HepG2 (cell line): ENCODE data around the gene ATP6V0E1. TPM values are rescaled to one million over a fixed set of nuclear protein-coding genes. Genes with fewer than 3 reads are reported as not detected.

Experiments used
- ARNTL ChIP-seq: sonication (generic); formaldehyde crosslinking; IDR thresholded peaks from 2 replicates; pipeline ENCODE4 v1.4.0; 2020; ENCODE audit warnings: mild to moderate bottlenecking, missing genetic modification reagents
- ATF2 ChIP-seq: sonication (generic); formaldehyde crosslinking; IDR thresholded peaks from 2 replicates; pipeline ENCODE4 v1.4.0; 2020; ENCODE audit warnings: missing genetic modification reagents
- BCL6 ChIP-seq: IDR thresholded peaks from 2 replicates; pipeline ENCODE4 v1.6.1; 2016; ENCODE audit warnings: missing genetic modification reagents, missing compliant biosample characterization
- CBX1 ChIP-seq: IDR thresholded peaks from one replicate; pipeline ENCODE4 v1.6.1; 2016; ENCODE audit warnings: antibody characterized with exemption, low read depth
- CCDC6 ChIP-seq: sonication (generic); formaldehyde crosslinking; IDR thresholded peaks from 2 replicates; pipeline ENCODE4 v1.8.1; 2022; ENCODE audit warnings: mild to moderate bottlenecking, missing genetic modification reagents, moderate library complexity
- CEBPG ChIP-seq: IDR thresholded peaks from 2 replicates; pipeline ENCODE4 v1.6.1; 2016
- CREM ChIP-seq, 2 experiments: sonication (generic) in 1 of 2; formaldehyde crosslinking in 1 of 2; IDR thresholded peaks; 2 replicates each; pipeline versions ENCODE4 v1.4.0 to v1.6.1; 2016 to 2020; ENCODE audit warnings: antibody characterized with exemption in 1 of 2, mild to moderate bottlenecking in 1 of 2, missing genetic modification reagents in 1 of 2
- DMAP1 ChIP-seq: IDR thresholded peaks from 2 replicates; pipeline ENCODE4 v1.6.1; 2016
- FOXJ3 ChIP-seq: sonication (generic); formaldehyde crosslinking; IDR thresholded peaks from 2 replicates; pipeline ENCODE4 v1.4.0; 2020; ENCODE audit warnings: missing genetic modification reagents, mild to moderate bottlenecking, borderline replicate concordance
- FOXP4 ChIP-seq: sonication (generic); formaldehyde crosslinking; IDR thresholded peaks from 2 replicates; pipeline ENCODE4 v1.4.0; 2020; ENCODE audit warnings: missing genetic modification reagents
- HMGA1 ChIP-seq: sonication (generic); formaldehyde crosslinking; conservative IDR thresholded peaks from 2 replicates; pipeline ENCODE4 v1.4.0; 2020; ENCODE audit warnings: missing genetic modification reagents
- HMGXB4 ChIP-seq, 2 experiments: sonication (generic) in 1 of 2; formaldehyde crosslinking in 1 of 2; IDR thresholded peaks; 2 replicates each; pipeline versions ENCODE4 v1.4.0 to v1.6.1; 2018 to 2020; ENCODE audit warnings: missing genetic modification reagents in 2 of 2, borderline replicate concordance in 1 of 2, low read depth in 1 of 2, mild to moderate bottlenecking in 1 of 2, missing biosample characterization in 1 of 2
- KDM5A ChIP-seq: fragments of 200-600 bp; sonication (generic); IDR thresholded peaks from 2 replicates; pipeline ENCODE4 v1.7.0; 2018; ENCODE audit warnings: antibody characterized with exemption, mild to moderate bottlenecking, low read length, borderline replicate concordance
- SIX1 ChIP-seq: sonication (generic); formaldehyde crosslinking; IDR thresholded peaks from 2 replicates; pipeline ENCODE4 v1.4.0; 2020; ENCODE audit warnings: missing genetic modification reagents, borderline replicate concordance
- SYNCRIP ChIP-seq: fragments of 200-400 bp; formaldehyde crosslinking; IDR thresholded peaks from 2 replicates; pipeline ENCODE4 v1.6.1; 2018; ENCODE audit warnings: mild to moderate bottlenecking, low read depth, low read length; ENCODE audit not compliant: insufficient read depth
- THAP11 ChIP-seq: IDR thresholded peaks from 2 replicates; pipeline ENCODE4 v1.6.1; 2016; ENCODE audit warnings: missing biosample characterization, missing genetic modification reagents
- polyA plus RNA-seq, 8 experiments: library from polyadenylated mRNA; depleted of rRNA in 3 of 8; stranded (reverse) in 7 of 8; unstranded in 1 of 8; fragments of >200 nt; fragmentation: Illumina TruSeq in 4 of 8; extraction: Trizol in 4 of 8; gene quantifications; 2 replicates each; pipeline versions ENCODE4 v1.2.1 to v1.2.3, GENCODE V29; 2011 to 2016; ENCODE audit warnings: low read depth in 4 of 8, missing spikeins in 1 of 8, mixed read lengths in 1 of 8; ENCODE audit not compliant: insufficient read depth in 1 of 8
- total RNA-seq, 5 experiments: library from RNA; depleted of rRNA; stranded (reverse); fragments of >200 nt; fragmentation: Illumina TruSeq; extraction: Trizol; gene quantifications; 2 replicates each; pipeline ENCODE4 v1.2.3, GENCODE V29; 2016; ENCODE audit warnings: low read depth in 1 of 5
- TF ChIP-seq, protein P1 (sequence below): IDR thresholded peaks from 2 replicates; pipeline ENCODE4 v1.6.1; 2016; ENCODE audit warnings: missing genetic modification reagents, missing compliant biosample characterization
- TF ChIP-seq, protein P2 (sequence below): sonication (generic); formaldehyde crosslinking; IDR thresholded peaks from 2 replicates; pipeline ENCODE4 v1.4.0; 2020; ENCODE audit warnings: missing genetic modification reagents, mild to moderate bottlenecking, borderline replicate concordance
- TF ChIP-seq, protein P3 (sequence below): sonication (generic); formaldehyde crosslinking; IDR thresholded peaks from 2 replicates; pipeline ENCODE4 v1.5.0; 2020; ENCODE audit warnings: mild to moderate bottlenecking, missing genetic modification reagents, moderate library complexity

ATP6V0E1 gene
- total and polyA plus RNA-seq, 2 of the 13 experiments (the other 11 are each of a cell fraction or from before 2014, with no cell fraction given): 143 to 215 TPM

- no peak for TF ChIP-seq ATF2 (CRISPR knock-in tag)
- TF ChIP-seq SIX1 (CRISPR knock-in tag): peak; percentile 96
- TF ChIP-seq CEBPG (CRISPR knock-in tag): no peak
- peak; percentile 26; the same call in 1 of the 2 replicates for TF ChIP-seq CREM (IDR thresholded peaks at IDR 0.05)
- TF ChIP-seq CREM (CRISPR knock-in tag; IDR thresholded peaks at IDR 0.05): no peak
- no peak for TF ChIP-seq HMGA1 (CRISPR knock-in tag)
- 0 out of 2 replicates have a peak, but pooled peaks have one; percentile 23 for TF ChIP-seq CCDC6 (CRISPR knock-in tag)
- peak; percentile 45 for TF ChIP-seq BCL6
- TF ChIP-seq THAP11 (CRISPR knock-in tag): no peak; the same call in 1 of the 2 replicates
- no peak for TF ChIP-seq ARNTL (CRISPR knock-in tag)
- TF ChIP-seq CBX1: no peak
- TF ChIP-seq, protein P1, sequence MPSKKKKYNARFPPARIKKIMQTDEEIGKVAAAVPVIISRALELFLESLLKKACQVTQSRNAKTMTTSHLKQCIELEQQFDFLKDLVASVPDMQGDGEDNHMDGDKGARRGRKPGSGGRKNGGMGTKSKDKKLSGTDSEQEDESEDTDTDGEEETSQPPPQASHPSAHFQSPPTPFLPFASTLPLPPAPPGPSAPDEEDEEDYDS: 0 out of 2 replicates have a peak, but pooled peaks have one; percentile 35
- no peak for TF ChIP-seq KDM5A
- TF ChIP-seq, protein P2, sequence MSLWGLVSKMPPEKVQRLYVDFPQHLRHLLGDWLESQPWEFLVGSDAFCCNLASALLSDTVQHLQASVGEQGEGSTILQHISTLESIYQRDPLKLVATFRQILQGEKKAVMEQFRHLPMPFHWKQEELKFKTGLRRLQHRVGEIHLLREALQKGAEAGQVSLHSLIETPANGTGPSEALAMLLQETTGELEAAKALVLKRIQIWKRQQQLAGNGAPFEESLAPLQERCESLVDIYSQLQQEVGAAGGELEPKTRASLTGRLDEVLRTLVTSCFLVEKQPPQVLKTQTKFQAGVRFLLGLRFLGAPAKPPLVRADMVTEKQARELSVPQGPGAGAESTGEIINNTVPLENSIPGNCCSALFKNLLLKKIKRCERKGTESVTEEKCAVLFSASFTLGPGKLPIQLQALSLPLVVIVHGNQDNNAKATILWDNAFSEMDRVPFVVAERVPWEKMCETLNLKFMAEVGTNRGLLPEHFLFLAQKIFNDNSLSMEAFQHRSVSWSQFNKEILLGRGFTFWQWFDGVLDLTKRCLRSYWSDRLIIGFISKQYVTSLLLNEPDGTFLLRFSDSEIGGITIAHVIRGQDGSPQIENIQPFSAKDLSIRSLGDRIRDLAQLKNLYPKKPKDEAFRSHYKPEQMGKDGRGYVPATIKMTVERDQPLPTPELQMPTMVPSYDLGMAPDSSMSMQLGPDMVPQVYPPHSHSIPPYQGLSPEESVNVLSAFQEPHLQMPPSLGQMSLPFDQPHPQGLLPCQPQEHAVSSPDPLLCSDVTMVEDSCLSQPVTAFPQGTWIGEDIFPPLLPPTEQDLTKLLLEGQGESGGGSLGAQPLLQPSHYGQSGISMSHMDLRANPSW (CRISPR knock-in tag): 0 out of 2 replicates have a peak, but pooled peaks have one; percentile 38
- TF ChIP-seq HMGXB4 (CRISPR knock-in tag; IDR thresholded peaks at IDR 0.05; ENCODE audit: borderline replicate concordance in 1 of 2, low read depth in 1 of 2): 0 out of 4 replicates have a peak, but pooled peaks of 1 of the 2 experiments have one; percentile 16
- TF ChIP-seq FOXP4 (CRISPR knock-in tag): peak; percentile 42; the same call in 1 of the 2 replicates
- TF ChIP-seq, protein P3, sequence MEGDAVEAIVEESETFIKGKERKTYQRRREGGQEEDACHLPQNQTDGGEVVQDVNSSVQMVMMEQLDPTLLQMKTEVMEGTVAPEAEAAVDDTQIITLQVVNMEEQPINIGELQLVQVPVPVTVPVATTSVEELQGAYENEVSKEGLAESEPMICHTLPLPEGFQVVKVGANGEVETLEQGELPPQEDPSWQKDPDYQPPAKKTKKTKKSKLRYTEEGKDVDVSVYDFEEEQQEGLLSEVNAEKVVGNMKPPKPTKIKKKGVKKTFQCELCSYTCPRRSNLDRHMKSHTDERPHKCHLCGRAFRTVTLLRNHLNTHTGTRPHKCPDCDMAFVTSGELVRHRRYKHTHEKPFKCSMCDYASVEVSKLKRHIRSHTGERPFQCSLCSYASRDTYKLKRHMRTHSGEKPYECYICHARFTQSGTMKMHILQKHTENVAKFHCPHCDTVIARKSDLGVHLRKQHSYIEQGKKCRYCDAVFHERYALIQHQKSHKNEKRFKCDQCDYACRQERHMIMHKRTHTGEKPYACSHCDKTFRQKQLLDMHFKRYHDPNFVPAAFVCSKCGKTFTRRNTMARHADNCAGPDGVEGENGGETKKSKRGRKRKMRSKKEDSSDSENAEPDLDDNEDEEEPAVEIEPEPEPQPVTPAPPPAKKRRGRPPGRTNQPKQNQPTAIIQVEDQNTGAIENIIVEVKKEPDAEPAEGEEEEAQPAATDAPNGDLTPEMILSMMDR (CRISPR knock-in tag): no peak
- no peak for TF ChIP-seq DMAP1 (CRISPR knock-in tag)
- peak; percentile 34; the same call in 1 of the 2 replicates for TF ChIP-seq FOXJ3 (CRISPR knock-in tag)
- TF ChIP-seq SYNCRIP: no peak
These were observed 33.1 kb downstream of the ATP6V0E1 start (continued) for GRCh38 chr5:173016598-173017046.
